ENCODE measurements around the gene PIEZO1.

DNA sequence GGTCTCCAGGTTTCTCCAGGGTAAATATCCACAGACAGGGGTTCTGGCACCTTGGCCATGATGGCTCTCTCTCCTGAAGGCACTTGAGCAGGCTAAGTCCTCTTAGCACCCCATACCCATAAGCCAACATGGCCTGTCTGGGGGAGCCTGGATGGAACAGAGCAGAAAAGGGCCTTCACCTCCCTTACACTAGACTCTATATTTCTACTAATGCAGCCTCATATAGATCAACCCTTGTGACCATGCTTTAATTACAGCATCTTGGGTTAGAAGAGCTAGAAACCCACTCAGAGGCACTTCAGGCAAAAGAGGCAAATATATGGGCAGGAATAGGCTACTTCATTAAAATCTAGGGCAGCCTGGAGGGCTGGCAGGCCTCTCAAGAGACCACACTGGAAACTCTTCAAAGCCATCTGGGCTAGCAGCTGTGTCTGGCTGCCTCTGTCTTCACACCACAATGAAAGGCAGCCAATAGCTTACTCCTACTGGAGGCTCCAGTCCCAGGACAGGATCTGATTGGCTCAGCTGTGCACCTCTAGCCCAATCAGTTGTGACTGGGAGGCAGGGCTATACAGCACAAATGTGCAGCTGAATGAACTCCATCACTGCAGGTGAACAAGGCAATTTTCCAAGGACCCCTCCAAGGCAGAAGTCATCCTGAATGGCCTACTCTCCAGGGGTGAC lies 13.9 kb upstream of the PIEZO1 start:
- TF ChIP-seq, protein P1, sequence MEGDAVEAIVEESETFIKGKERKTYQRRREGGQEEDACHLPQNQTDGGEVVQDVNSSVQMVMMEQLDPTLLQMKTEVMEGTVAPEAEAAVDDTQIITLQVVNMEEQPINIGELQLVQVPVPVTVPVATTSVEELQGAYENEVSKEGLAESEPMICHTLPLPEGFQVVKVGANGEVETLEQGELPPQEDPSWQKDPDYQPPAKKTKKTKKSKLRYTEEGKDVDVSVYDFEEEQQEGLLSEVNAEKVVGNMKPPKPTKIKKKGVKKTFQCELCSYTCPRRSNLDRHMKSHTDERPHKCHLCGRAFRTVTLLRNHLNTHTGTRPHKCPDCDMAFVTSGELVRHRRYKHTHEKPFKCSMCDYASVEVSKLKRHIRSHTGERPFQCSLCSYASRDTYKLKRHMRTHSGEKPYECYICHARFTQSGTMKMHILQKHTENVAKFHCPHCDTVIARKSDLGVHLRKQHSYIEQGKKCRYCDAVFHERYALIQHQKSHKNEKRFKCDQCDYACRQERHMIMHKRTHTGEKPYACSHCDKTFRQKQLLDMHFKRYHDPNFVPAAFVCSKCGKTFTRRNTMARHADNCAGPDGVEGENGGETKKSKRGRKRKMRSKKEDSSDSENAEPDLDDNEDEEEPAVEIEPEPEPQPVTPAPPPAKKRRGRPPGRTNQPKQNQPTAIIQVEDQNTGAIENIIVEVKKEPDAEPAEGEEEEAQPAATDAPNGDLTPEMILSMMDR (IDR thresholded peaks at IDR 0.05): no peak
- TF ChIP-seq POLR2A (IDR thresholded peaks at IDR 0.05): no peak
